Stomach (tissue), 4 donors: ENCODE measurements around the gene PLXDC1.

Experiments
- EP300 ChIP-seq: sonication (generic); formaldehyde crosslinking; IDR thresholded peaks from one replicate; pipeline ENCODE4 v1.6.1; 2017; ENCODE audit warnings: antibody characterized with exemption
- POLR2A ChIP-seq, 4 donors: fragments of 450-650 bp; IDR thresholded peaks; one replicate each; pipeline ENCODE4 v1.6.1; 2016; ENCODE audit warnings: antibody characterized with exemption in 4 of 4, control low read depth in 2 of 4, mild to moderate bottlenecking in 1 of 4, moderate library complexity in 1 of 4
- TF ChIP-seq, protein P1 (sequence below), 7 experiments: fragments of 450-650 bp in 4 of 7; fragments of 200-600 bp in 3 of 7; sonication (generic) in 3 of 7; IDR thresholded peaks; one replicate each; pipeline ENCODE4 v1.5.1; 2016 to 2019; ENCODE audit warnings: antibody characterized with exemption in 7 of 7, control low read depth in 2 of 7, mild to moderate bottlenecking in 1 of 7

DNA sequence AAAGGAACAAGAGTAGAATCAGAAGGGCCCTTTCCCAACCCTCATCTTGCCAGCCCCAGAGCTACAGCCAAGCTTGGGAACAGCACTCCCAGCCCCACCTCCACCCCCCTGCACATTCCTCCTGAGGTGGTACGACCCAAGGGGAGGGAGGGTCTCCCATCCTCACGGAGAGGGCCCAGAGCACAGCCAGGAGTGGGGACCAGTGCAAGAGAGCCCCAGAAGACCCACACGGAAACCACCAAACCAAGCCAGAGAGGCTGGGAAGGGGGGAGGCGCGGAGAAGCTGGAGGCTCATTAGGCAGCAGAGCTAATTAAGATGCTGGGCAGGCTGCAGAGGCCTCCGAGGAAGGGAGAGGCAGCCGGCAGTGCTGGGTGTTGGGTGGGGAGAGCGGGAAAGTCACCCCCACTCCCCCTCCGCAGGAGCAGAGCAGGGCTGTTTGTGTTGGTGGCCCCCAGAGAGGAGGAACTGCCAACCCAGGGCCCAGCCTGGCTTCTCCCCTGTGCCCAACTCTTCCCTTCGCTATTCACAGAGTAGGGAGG is 43.6 kb upstream of the PLXDC1 start:
- TF ChIP-seq EP300 (no peak), POLR2A (IDR thresholded peaks at IDR 0.05) (no peak)
- TF ChIP-seq, protein P1, sequence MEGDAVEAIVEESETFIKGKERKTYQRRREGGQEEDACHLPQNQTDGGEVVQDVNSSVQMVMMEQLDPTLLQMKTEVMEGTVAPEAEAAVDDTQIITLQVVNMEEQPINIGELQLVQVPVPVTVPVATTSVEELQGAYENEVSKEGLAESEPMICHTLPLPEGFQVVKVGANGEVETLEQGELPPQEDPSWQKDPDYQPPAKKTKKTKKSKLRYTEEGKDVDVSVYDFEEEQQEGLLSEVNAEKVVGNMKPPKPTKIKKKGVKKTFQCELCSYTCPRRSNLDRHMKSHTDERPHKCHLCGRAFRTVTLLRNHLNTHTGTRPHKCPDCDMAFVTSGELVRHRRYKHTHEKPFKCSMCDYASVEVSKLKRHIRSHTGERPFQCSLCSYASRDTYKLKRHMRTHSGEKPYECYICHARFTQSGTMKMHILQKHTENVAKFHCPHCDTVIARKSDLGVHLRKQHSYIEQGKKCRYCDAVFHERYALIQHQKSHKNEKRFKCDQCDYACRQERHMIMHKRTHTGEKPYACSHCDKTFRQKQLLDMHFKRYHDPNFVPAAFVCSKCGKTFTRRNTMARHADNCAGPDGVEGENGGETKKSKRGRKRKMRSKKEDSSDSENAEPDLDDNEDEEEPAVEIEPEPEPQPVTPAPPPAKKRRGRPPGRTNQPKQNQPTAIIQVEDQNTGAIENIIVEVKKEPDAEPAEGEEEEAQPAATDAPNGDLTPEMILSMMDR (IDR thresholded peaks at IDR 0.05), result no peak
